Adipose tissue (tissue), 3 donors: ENCODE measurements around the gene COQ10A. TPM values are rescaled to one million over a fixed set of nuclear protein-coding genes. Genes with fewer than 3 reads are reported as not detected.
"Not testable (repeated sequence)": the region's sequence is repeated elsewhere in the genome, so short reads cannot be mapped to it uniquely, and the experiment has no call there.

Experiments
- H3K27ac ChIP-seq: one replicate; pipeline ENCODE4 v1.5.1; 2013; ENCODE audit warnings: low read depth, low read length
- WGBS, 3 donors: extraction: QIAGEN DNeasy Blood & Tissue Kit; methylation state at CpG; one replicate each; pipeline ENCODE4 v1.1.7; 2013; 5-methylcytosine and 5-hydroxymethylcytosine counted together
- polyA plus RNA-seq, 3 donors: library from polyadenylated mRNA; stranded (reverse); fragments of 200-250 nt; gene quantifications; one replicate each; pipeline ENCODE4 v1.2.3, GENCODE V29; 2013
- donor health status: healthy with polysubstance abuse.
- donor health status: Bipolar disorder and iron deficiency.
- donor health status: healthy.

Gene COQ10A
- polyA plus RNA-seq, 3 donors = 8.5 to 11.6 (median 11.1) TPM

- WGBS, 3 donors = 75 to 83% (median 76%) methylated on average over 9 of the region's 9 CpGs
- H3K27ac ChIP-seq = no peak overlapping the region
Measured at GRCh38 chr12:56241424-56242303, 25.1 kb upstream of the COQ10A start.

GRCh38 chr12:56242986-56243385 lies 23.8 kb upstream of the COQ10A start:
- H3K27ac ChIP-seq = no peak overlapping the region
- 68 to 91% (median 88%) methylated on average over 13 of the region's 13 CpGs for WGBS, 3 donors

GRCh38 chr12:56243731-56244181 lies 23.0 kb upstream of the COQ10A start:
- H3K27ac ChIP-seq = no peak overlapping the region
- whole genome bisulfite sequencing, 3 donors = 23 to 75% (median 68%) methylated on average over 3 of the region's 3 CpGs

- H3K27ac ChIP-seq = no peak overlapping the region
- WGBS, 3 donors = 92% methylated on average over 14 of the region's 14 CpGs
Measured at GRCh38 chr12:56244494-56244893, 22.2 kb upstream of the COQ10A start.

GRCh38 chr12:56247923-56248322 lies 18.8 kb upstream of the COQ10A start:
- H3K27ac ChIP-seq = no peak overlapping the region
- WGBS, 3 donors = 93 to 95% (median 94%) methylated on average over 16 of the region's 16 CpGs

- H3K27ac ChIP-seq = no peak overlapping the region
- WGBS, 3 donors = 89 to 94% (median 92%) methylated on average over 7 to 8 of the region's 8 CpGs
Measured at GRCh38 chr12:56248711-56249110, 18.0 kb upstream of the COQ10A start.

GRCh38 chr12:56252649-56253048 lies 14.1 kb upstream of the COQ10A start:
- WGBS, 3 donors = 88 to 94% (median 89%) methylated on average over 3 of the region's 3 CpGs

GRCh38 chr12:56253091-56253490 lies 13.7 kb upstream of the COQ10A start:
- H3K27ac ChIP-seq = no peak overlapping the region
- 90 to 97% (median 93%) methylated on average over 11 of the region's 11 CpGs for WGBS, 3 donors

More at GRCh38 chr12:56252649-56253048, 14.1 kb upstream of the COQ10A start:
- no peak overlapping the region for H3K27ac ChIP-seq

GRCh38 chr12:56255671-56256070 lies 11.1 kb upstream of the COQ10A start:
- no peak overlapping the region for H3K27ac ChIP-seq
- 88 to 91% (median 91%) methylated on average over 7 of the region's 7 CpGs for WGBS, 3 donors

- no peak overlapping the region for H3K27ac ChIP-seq
- 39 to 52% (median 50%) methylated on average over 4 of the region's 4 CpGs for WGBS, 3 donors
Measured at GRCh38 chr12:56256326-56256960, 10.3 kb upstream of the COQ10A start.

GRCh38 chr12:56257071-56257470 lies 9.7 kb upstream of the COQ10A start:
- 57 to 68% (median 68%) methylated on average over 8 of the region's 8 CpGs for WGBS, 3 donors
- no peak overlapping the region for H3K27ac ChIP-seq

GRCh38 chr12:56257491-56258067 lies 9.2 kb upstream of the COQ10A start:
- 1% methylated on average over 27 of the region's 27 CpGs for WGBS, 3 donors
- H3K27ac ChIP-seq = no peak overlapping the region

GRCh38 chr12:56258068-56258819 lies 8.5 kb upstream of the COQ10A start, which contains the start of gene ANKRD52:
ANKRD52 (minus strand) TSS chr12:56258384; CDS start chr12:56258269, 115 bp downstream.
- H3K27ac ChIP-seq = no peak within 1 kb of the TSS
- 0 to 1% (median 0%) methylated on average over 39 to 78 of the region's 78 CpGs for WGBS, 3 donors

GRCh38 chr12:56258820-56259183 lies 7.9 kb upstream of the COQ10A start:
- WGBS, 3 donors = 9 to 12% (median 11%) methylated on average over 9 of the region's 9 CpGs
- H3K27ac ChIP-seq = no peak overlapping the region

GRCh38 chr12:56260380-56260779 lies 6.4 kb upstream of the COQ10A start:
- H3K27ac ChIP-seq = no peak overlapping the region
- 87 to 95% (median 95%) methylated on average over 8 of the region's 8 CpGs for WGBS, 3 donors

- WGBS, 3 donors = 87 to 92% (median 91%) methylated on average over 3 of the region's 3 CpGs
- H3K27ac ChIP-seq = no peak overlapping the region
Measured at GRCh38 chr12:56260921-56261320, 5.8 kb upstream of the COQ10A start.

GRCh38 chr12:56261503-56262232 lies 5.1 kb upstream of the COQ10A start:
- WGBS, 3 donors = 84 to 87% (median 84%) methylated on average over 5 of the region's 5 CpGs
- H3K27ac ChIP-seq = no peak overlapping the region

- 88 to 94% (median 89%) methylated on average over 7 of the region's 7 CpGs for WGBS, 3 donors
Measured at GRCh38 chr12:56262955-56263354, 3.8 kb upstream of the COQ10A start.

More at GRCh38 chr12:56262955-56263354, 3.8 kb upstream of the COQ10A start:
- not testable (repeated sequence) for H3K27ac ChIP-seq
